Gastroesophageal sphincter (tissue), 3 donors: Measurements from ENCODE around the gene CEBPG.

ENCODE experiments used
- EP300 ChIP-seq: sonication (generic); formaldehyde crosslinking; IDR thresholded peaks from one replicate; pipeline ENCODE4 v1.6.1; 2017; ENCODE audit warnings: antibody characterized with exemption, mild to moderate bottlenecking
- POLR2A ChIP-seq, 2 donors: fragments of 450-650 bp; IDR thresholded peaks; one replicate each; pipeline ENCODE4 v1.6.1; 2017; ENCODE audit warnings: antibody characterized with exemption in 2 of 2, mild to moderate bottlenecking in 2 of 2, moderate library complexity in 1 of 2
- POLR2AphosphoS5 ChIP-seq: sonication (generic); formaldehyde crosslinking; IDR thresholded peaks from one replicate; pipeline ENCODE4 v1.6.1; 2017; ENCODE audit warnings: antibody characterized with exemption
- TF ChIP-seq, protein P1 (sequence below), 4 experiments: fragments of 200-600 bp in 2 of 4; fragments of 450-650 bp in 2 of 4; sonication (generic) in 1 of 4; IDR thresholded peaks; one replicate each; pipeline ENCODE4 v1.5.1; 2017 to 2019; ENCODE audit warnings: antibody characterized with exemption in 4 of 4, mild to moderate bottlenecking in 2 of 4, moderate library complexity in 2 of 4

GRCh38 chr19:33388725-33389420 lies 15.4 kb downstream of the CEBPG start:
- TF ChIP-seq, protein P1, sequence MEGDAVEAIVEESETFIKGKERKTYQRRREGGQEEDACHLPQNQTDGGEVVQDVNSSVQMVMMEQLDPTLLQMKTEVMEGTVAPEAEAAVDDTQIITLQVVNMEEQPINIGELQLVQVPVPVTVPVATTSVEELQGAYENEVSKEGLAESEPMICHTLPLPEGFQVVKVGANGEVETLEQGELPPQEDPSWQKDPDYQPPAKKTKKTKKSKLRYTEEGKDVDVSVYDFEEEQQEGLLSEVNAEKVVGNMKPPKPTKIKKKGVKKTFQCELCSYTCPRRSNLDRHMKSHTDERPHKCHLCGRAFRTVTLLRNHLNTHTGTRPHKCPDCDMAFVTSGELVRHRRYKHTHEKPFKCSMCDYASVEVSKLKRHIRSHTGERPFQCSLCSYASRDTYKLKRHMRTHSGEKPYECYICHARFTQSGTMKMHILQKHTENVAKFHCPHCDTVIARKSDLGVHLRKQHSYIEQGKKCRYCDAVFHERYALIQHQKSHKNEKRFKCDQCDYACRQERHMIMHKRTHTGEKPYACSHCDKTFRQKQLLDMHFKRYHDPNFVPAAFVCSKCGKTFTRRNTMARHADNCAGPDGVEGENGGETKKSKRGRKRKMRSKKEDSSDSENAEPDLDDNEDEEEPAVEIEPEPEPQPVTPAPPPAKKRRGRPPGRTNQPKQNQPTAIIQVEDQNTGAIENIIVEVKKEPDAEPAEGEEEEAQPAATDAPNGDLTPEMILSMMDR (IDR thresholded peaks at IDR 0.05): no peak
- TF ChIP-seq POLR2AphosphoS5: no peak
- TF ChIP-seq POLR2A (IDR thresholded peaks at IDR 0.05): no peak
- TF ChIP-seq EP300: no peak
